Skin epidermis (tissue), 12 donors: ENCODE data around the gene LIN54.
"Not testable (repeated sequence)": the region's sequence is repeated elsewhere in the genome, so short reads cannot be mapped to it uniquely, and the experiment has no call there.

Source experiments
- H3K27ac ChIP-seq, 21 experiments: fragments of 200-600 bp; sonication (generic) in 11 of 21; one replicate each; pipeline ENCODE4 v1.5.0; 2020; ENCODE audit warnings: mild to moderate bottlenecking in 3 of 21, inconsistent platforms in 2 of 21, moderate library complexity in 2 of 21
- H3K4me3 ChIP-seq, 7 experiments: fragments of 200-600 bp; sonication (generic) in 2 of 7; one replicate each; pipeline ENCODE4 v1.5.0; 2020; ENCODE audit warnings: inconsistent platforms in 2 of 7, mild to moderate bottlenecking in 2 of 7, moderate library complexity in 1 of 7

Gene LIN54

GRCh38 chr4:82957045-82957444, 53.6 kb downstream of the LIN54 start:
- no peak overlapping the region for H3K4me3 ChIP-seq
- no peak overlapping the region for H3K27ac ChIP-seq

- no peak overlapping the region for H3K4me3 ChIP-seq
- no peak overlapping the region for H3K27ac ChIP-seq
These were observed 56.4 kb downstream of the LIN54 start for GRCh38 chr4:82954212-82954611.

GRCh38 chr4:82951196-82951595, 59.4 kb downstream of the LIN54 start:
- Histone ChIP-seq H3K4me3 (no peak overlapping the region), H3K27ac (no peak overlapping the region)

- Histone ChIP-seq H3K4me3 (no peak overlapping the region), H3K27ac (no peak overlapping the region)
These were observed 61.9 kb downstream of the LIN54 start for GRCh38 chr4:82948647-82949204.

- Histone ChIP-seq H3K27ac (no peak overlapping the region), H3K4me3 (no peak overlapping the region)
These were observed 63.1 kb downstream of the LIN54 start for GRCh38 chr4:82947498-82947897.

GRCh38 chr4:82939414-82939813, 71.2 kb downstream of the LIN54 start:
- H3K4me3 ChIP-seq, result no peak overlapping the region
- H3K27ac ChIP-seq, result no peak overlapping the region

- Histone ChIP-seq H3K4me3 (no peak overlapping the region), H3K27ac (no peak overlapping the region)
These were observed 76.2 kb downstream of the LIN54 start for GRCh38 chr4:82934441-82934840.

GRCh38 chr4:82930848-82931755, 79.5 kb downstream of the LIN54 start:
- Histone ChIP-seq H3K27ac (no peak overlapping the region), H3K4me3 (no peak overlapping the region)

- Histone ChIP-seq H3K4me3 (no peak overlapping the region), H3K27ac (no peak overlapping the region)
These were observed 88.8 kb downstream of the LIN54 start for GRCh38 chr4:82921795-82922194.

GRCh38 chr4:82919386-82919785, 91.2 kb downstream of the LIN54 start:
- Histone ChIP-seq H3K27ac (no peak overlapping the region), H3K4me3 (no peak overlapping the region)

GRCh38 chr4:82918091-82918490, 92.5 kb downstream of the LIN54 start:
- Histone ChIP-seq H3K27ac (no peak overlapping the region), H3K4me3 (no peak overlapping the region)

- H3K27ac ChIP-seq, H3K4me3 ChIP-seq: not testable (repeated sequence)
These were observed 96.7 kb downstream of the LIN54 start for GRCh38 chr4:82913968-82914367.

- Histone ChIP-seq H3K4me3 (no peak overlapping the region), H3K27ac (no peak overlapping the region)
These were observed 97.3 kb downstream of the LIN54 start for GRCh38 chr4:82913305-82913704.

- no peak overlapping the region for H3K4me3 ChIP-seq
These were observed 101.3 kb downstream of the LIN54 start for GRCh38 chr4:82909326-82909725.

GRCh38 chr4:82906469-82906868, 104.2 kb downstream of the LIN54 start:
- no peak overlapping the region for H3K4me3 ChIP-seq

More at GRCh38 chr4:82909326-82909725, 101.3 kb downstream of the LIN54 start:
- no peak overlapping the region for H3K27ac ChIP-seq

GRCh38 chr4:82905205-82905604, 105.4 kb downstream of the LIN54 start:
- Histone ChIP-seq H3K4me3 (no peak overlapping the region), H3K27ac (no peak overlapping the region)

More at GRCh38 chr4:82906469-82906868, 104.2 kb downstream of the LIN54 start:
- H3K27ac ChIP-seq, result no peak overlapping the region

GRCh38 chr4:82903737-82904136, 106.9 kb downstream of the LIN54 start:
- no peak overlapping the region for H3K27ac ChIP-seq
- H3K4me3 ChIP-seq, result no peak overlapping the region

- peak overlapping the region; percentile 42 to 75 (median 67) for H3K4me3 ChIP-seq
- H3K27ac ChIP-seq, result peak overlapping the region; percentile 36 to 100 (median 97)
These were observed 109.4 kb downstream of the LIN54 start for GRCh38 chr4:82901183-82901718.

- peak within 1 kb of the TSS; percentile 36 to 100 (median 97) for H3K27ac ChIP-seq
- peak within 1 kb of the TSS; percentile 42 to 75 (median 67) for H3K4me3 ChIP-seq
These were observed 110.0 kb downstream of the LIN54 start, which contains the start of gene THAP9 for GRCh38 chr4:82900411-82901182. THAP9 (plus strand) TSS chr4:82900735; CDS start chr4:82900803, 68 bp downstream.

- peak overlapping the region; percentile 42 to 75 (median 67) for H3K4me3 ChIP-seq
- peak overlapping the region; percentile 34 to 100 (median 97) for H3K27ac ChIP-seq
These were observed 110.6 kb downstream of the LIN54 start for GRCh38 chr4:82900066-82900410.
